ENCODE measurements around the gene HAGHL. TPM values are rescaled to one million over a fixed set of nuclear protein-coding genes. Genes with fewer than 3 reads are reported as not detected.

HAGHL gene
- total RNA-seq, 4 donors from 2014 or later = 4.5 to 6.3 (median 6.0) TPM

DNA sequence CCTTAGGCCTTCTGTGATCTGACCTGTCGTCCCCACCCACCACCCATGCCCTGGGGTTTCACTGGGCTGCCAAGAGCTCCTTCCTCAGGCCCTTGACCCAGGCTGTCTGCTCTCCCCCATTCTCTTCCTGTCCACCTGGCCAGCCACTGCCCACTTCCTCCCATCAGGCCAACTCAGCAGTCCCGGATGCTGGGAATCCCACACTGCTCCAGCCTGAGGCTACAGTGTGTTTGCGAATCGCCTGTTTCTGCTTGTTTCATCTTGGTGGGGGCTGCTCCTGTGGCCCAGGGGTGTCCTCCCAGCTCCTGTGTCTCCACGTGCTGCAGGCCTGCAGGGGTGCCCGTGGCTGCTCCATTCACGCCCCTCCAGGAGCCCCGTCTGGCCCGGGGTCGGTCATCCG lies 12.8 kb upstream of the HAGHL start:
- no peak overlapping the region for H3K4me3 ChIP-seq (ENCODE audit: low read depth, poor library complexity, severe bottlenecking)
- 48 to 59% methylated on average over 9 to 11 of the region's 11 CpGs for WGBS, 2 donors
- intact Hi-C loops (cut with DNase I; ENCODE audit: low total_unique reads) = loop anchor here (5.0 to 10.0 kb wide), 2 partner anchors 68 to 381 kb away; partner anchors contain the start of gene C1QTNF8
- TF ChIP-seq, protein P1, sequence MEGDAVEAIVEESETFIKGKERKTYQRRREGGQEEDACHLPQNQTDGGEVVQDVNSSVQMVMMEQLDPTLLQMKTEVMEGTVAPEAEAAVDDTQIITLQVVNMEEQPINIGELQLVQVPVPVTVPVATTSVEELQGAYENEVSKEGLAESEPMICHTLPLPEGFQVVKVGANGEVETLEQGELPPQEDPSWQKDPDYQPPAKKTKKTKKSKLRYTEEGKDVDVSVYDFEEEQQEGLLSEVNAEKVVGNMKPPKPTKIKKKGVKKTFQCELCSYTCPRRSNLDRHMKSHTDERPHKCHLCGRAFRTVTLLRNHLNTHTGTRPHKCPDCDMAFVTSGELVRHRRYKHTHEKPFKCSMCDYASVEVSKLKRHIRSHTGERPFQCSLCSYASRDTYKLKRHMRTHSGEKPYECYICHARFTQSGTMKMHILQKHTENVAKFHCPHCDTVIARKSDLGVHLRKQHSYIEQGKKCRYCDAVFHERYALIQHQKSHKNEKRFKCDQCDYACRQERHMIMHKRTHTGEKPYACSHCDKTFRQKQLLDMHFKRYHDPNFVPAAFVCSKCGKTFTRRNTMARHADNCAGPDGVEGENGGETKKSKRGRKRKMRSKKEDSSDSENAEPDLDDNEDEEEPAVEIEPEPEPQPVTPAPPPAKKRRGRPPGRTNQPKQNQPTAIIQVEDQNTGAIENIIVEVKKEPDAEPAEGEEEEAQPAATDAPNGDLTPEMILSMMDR (IDR thresholded peaks at IDR 0.05) = no peak
- no peak for TF ChIP-seq POLR2A (IDR thresholded peaks at IDR 0.05)
- DNase-seq (ENCODE audit: low spot score in 2 of 2) = no peak

DNA sequence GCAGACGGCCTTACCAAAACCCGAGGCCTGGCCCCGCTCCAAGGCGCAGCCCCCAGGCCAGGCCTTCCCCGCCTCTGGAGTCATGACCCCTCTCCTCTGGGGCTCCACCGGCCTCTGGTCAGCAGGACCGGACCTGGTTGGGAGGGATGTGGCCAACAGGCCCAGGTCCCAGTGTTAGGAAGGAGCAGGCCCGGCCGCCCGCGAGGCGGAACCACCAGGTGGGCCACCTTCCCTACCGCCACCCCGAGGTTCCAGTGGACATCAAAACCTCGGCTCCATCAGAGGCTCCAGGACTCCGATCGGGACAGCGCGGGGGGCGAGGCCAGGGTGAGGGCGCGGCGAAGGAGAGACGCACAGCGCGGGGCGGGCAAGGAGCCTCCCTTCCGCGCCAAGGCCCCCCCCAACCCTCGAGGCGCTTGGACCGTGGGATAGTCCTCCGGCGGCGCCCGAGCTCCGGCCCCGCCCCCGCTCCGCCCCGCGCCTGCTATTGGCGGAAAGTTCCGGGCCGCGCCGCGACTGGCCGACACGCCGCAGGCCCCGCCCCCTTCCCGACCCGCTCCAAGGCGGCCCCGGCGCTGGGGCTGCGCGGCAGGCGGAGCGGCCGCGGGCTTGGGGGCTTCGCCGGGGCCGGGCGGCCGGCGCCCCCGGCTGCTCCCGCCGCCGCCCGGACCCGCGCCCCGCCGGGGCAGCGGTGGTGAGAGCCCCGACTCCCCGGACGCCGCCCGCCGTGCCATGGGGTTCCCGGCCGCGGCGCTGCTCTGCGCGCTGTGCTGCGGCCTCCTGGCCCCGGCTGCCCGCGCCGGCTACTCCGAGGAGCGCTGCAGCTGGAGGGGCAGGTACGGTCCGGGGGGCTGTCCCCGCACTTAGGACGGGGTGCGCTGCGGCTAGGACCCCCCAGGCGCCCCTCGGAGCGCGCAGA lies 12.1 kb upstream of the HAGHL start, which contains the start of gene METRN:
Gene METRN (plus strand): TSS at position 561 of the 919 bp plus-strand sequence. CDS start 172 bp downstream, at position 733.
- intact Hi-C loops (cut with DNase I; ENCODE audit: low total_unique reads) = loop anchor here (5.0 to 10.0 kb wide), 2 partner anchors 67 to 380 kb away; partner anchors contain the start of gene C1QTNF8
- DNase-seq (ENCODE audit: low spot score in 2 of 2) = peak; percentile 81 to 98
- 3 to 7% methylated on average over 18 to 49 of the region's 108 CpGs for WGBS, 2 donors
- H3K4me3 ChIP-seq (ENCODE audit: low read depth, poor library complexity, severe bottlenecking) = peak within 1 kb of the TSS; percentile 29
- TF ChIP-seq, protein P1 (IDR thresholded peaks at IDR 0.05) = no peak
- no peak for TF ChIP-seq POLR2A (IDR thresholded peaks at IDR 0.05)

DNA sequence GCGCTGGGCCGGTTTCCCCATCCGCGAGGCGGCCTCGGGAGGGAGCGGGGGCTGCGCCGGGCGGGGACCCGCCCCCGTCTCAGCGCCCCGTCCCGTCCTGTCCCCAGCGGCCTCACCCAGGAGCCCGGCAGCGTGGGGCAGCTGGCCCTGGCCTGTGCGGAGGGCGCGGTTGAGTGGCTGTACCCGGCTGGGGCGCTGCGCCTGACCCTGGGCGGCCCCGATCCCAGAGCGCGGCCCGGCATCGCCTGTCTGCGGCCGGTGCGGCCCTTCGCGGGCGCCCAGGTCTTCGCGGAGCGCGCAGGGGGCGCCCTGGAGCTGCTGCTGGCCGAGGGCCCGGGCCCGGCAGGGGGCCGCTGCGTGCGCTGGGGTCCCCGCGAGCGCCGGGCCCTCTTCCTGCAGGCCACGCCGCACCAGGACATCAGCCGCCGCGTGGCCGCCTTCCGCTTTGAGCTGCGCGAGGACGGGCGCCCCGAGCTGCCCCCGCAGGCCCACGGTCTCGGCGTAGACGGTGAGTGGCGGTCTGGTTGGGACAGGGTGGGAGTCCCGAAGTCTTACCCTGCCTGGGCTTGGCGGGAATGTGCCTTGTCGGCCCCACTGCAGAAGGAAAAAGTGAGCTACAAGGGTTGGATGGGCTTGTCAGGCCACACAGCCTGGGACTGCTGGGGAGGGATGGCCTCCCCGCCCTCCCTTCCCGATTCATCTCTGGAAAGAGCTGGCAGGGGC lies 11.3 kb upstream of the HAGHL start:
- WGBS, 2 donors = 2 to 8% methylated on average over 2 to 39 of the region's 74 CpGs
- no peak for DNase-seq (ENCODE audit: low spot score in 2 of 2)
- H3K4me3 ChIP-seq (ENCODE audit: low read depth, poor library complexity, severe bottlenecking) = peak overlapping the region; percentile 29
- intact Hi-C loops (cut with DNase I; ENCODE audit: low total_unique reads) = loop anchor here (10.0 kb wide), 1 partner anchor 379 kb away; the partner anchor contains the start of gene C1QTNF8
- TF ChIP-seq POLR2A (IDR thresholded peaks at IDR 0.05) = no peak
- TF ChIP-seq, protein P1 (IDR thresholded peaks at IDR 0.05) = no peak

DNA sequence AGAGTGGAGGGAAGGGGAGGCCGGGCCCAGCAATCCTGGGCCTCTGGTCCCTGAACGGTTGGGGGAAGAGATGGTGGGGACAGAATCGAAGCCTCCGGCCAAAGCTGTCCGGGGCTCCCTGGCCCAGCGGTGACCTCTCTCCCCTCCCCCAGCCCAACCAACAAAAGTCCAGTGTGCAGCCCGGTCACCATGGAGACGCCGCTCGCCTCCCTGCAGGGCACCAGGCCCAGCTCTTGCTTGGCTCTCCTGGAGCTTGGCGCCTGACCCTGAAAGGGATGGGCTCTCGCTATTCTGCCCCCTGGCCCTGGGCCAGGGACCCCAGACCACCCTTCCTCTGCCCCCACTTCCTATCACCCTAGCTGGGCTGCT lies 10.7 kb upstream of the HAGHL start:
- intact Hi-C loops (cut with DNase I; ENCODE audit: low total_unique reads) = loop anchor here (10.0 kb wide), 1 partner anchor 379 kb away; the partner anchor contains the start of gene C1QTNF8

DNA sequence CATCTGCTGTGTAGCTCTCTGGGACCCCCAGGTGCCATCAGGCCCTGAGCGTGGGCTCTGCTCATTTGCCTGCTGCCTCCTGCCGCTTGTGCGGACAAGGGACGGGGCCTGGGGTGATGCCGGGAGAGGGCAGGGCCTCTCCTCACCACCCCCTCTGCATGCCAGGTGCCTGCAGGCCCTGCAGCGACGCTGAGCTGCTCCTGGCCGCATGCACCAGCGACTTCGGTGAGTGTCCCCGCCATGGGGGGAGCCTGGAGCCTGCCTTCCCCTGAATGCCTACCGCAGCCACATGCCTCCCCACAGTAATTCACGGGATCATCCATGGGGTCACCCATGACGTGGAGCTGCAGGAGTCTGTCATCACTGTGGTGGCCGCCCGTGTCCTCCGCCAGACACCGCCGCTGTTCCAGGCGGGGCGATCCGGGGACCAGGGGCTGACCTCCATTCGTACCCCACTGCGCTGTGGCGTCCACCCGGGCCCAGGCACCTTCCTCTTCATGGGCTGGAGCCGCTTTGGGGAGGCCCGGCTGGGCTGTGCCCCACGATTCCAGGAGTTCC lies 10.1 kb upstream of the HAGHL start:
- intact Hi-C loops (cut with DNase I; ENCODE audit: low total_unique reads) = loop anchor here (10.0 kb wide), 1 partner anchor 378 kb away; the partner anchor contains the start of gene C1QTNF8
- H3K4me3 ChIP-seq (ENCODE audit: low read depth, poor library complexity, severe bottlenecking) = no peak overlapping the region

More for the DNA sequence above, 10.7 kb upstream of the HAGHL start:
- H3K4me3 ChIP-seq (ENCODE audit: low read depth, poor library complexity, severe bottlenecking) = no peak overlapping the region
- 14 to 27% methylated on average over 6 to 12 of the region's 12 CpGs for WGBS, 2 donors
- no peak for DNase-seq (ENCODE audit: low spot score in 2 of 2)
- TF ChIP-seq, protein P1 (IDR thresholded peaks at IDR 0.05) = no peak
- no peak for TF ChIP-seq POLR2A (IDR thresholded peaks at IDR 0.05)

More for the DNA sequence above, 10.1 kb upstream of the HAGHL start:
- no peak for TF ChIP-seq POLR2A (IDR thresholded peaks at IDR 0.05)
- TF ChIP-seq, protein P1 (IDR thresholded peaks at IDR 0.05) = no peak
- 77 to 83% methylated on average over 24 to 29 of the region's 29 CpGs for WGBS, 2 donors
- DNase-seq (ENCODE audit: low spot score in 2 of 2) = no peak
